ENCODE results near the gene TOPAZ1.

DNA sequence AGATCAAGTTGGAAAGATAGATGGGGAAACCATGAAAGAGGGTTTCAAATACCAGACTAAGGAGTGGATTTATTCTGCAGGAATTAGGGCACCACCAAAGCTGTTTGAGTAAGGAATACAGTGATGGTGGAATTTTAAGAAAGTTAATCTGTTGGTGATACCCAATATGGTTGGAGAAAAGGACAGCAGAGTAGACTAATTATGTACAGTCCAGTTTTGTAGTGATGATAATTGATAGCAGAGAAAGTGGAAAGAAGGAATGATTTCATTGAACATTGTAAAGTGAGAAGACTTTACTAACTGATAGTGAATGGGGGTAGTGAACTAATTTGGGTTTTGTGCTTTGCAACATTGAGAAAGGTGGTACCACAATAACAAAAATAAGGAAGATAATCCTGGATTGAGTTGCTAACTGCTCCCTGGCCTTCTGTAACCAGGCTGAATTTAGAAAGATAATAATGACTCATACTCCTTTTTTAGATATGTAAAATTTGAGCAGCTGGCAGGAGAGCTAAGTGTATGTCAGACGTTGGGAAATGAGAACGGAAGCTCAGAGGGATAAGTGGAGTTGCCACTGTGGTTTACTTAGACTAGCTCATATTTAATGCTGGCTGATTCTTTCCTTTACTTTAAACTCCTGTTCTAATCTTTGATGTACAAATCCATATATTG is 113.8 kb downstream of the TOPAZ1 start:
- TF ChIP-seq, protein P1, sequence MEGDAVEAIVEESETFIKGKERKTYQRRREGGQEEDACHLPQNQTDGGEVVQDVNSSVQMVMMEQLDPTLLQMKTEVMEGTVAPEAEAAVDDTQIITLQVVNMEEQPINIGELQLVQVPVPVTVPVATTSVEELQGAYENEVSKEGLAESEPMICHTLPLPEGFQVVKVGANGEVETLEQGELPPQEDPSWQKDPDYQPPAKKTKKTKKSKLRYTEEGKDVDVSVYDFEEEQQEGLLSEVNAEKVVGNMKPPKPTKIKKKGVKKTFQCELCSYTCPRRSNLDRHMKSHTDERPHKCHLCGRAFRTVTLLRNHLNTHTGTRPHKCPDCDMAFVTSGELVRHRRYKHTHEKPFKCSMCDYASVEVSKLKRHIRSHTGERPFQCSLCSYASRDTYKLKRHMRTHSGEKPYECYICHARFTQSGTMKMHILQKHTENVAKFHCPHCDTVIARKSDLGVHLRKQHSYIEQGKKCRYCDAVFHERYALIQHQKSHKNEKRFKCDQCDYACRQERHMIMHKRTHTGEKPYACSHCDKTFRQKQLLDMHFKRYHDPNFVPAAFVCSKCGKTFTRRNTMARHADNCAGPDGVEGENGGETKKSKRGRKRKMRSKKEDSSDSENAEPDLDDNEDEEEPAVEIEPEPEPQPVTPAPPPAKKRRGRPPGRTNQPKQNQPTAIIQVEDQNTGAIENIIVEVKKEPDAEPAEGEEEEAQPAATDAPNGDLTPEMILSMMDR (IDR thresholded peaks at IDR 0.05; ENCODE audit: insufficient read depth, low read depth, low read length) = no peak
- no peak for TF ChIP-seq EZH2 (IDR thresholded peaks at IDR 0.05; ENCODE audit: insufficient read depth, low read length)

All from astrocyte (in vitro differentiated cells and primary cell).